Putamen (tissue), 1 donor: ENCODE results near the gene RNF2.
"Not testable (repeated sequence)": the region's sequence is repeated elsewhere in the genome, so short reads cannot be mapped to it uniquely, and the experiment has no call there.

ENCODE experiments used
- DNase-seq: peaks from one replicate; pipeline ENCODE4 v3.0.0-alpha.2; 2016; ENCODE audit warnings: low spot score

RNF2 gene

GRCh38 chr1:185044981-185045813, at the start of gene RNF2:
TSS of gene RNF2 (plus strand) at chr1:185045558. CDS start at chr1:185087554, 41,996 bp downstream.
- DNase-seq, result peak; percentile 82

GRCh38 chr1:184999974-185000373, 45.4 kb upstream of the RNF2 start:
- not testable (repeated sequence) for DNase-seq

DNA sequence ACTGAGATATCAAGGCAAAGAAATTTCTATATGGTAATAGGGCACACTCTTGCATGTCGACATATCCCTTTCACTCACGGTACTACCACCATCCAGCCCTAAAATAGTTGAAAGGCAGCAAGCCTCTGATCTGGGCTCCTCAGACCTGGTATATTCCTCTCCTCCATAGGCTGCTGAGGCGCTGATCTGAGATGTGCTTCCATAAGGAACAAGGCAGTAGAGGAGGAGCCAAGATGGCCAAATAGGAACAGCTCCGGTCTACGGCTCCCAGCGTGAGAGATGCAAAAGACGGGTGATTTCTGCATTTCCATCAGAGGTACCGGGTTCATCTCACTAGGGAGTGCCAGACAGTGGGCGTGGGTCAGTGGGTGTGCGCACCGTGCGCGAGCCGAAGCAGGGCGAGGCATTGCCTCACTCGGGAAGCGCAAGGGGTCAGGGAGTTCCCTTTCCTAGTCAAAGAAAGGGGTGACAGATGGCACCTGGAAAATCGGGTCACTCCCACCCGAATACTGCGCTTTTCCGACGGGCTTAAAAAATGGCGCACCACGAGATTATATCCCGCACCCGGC, 44.0 kb upstream of the RNF2 start:
- DNase-seq, result not testable (repeated sequence)

GRCh38 chr1:185008838-185009237, 36.5 kb upstream of the RNF2 start:
- peak; percentile 41 for DNase-seq

DNA sequence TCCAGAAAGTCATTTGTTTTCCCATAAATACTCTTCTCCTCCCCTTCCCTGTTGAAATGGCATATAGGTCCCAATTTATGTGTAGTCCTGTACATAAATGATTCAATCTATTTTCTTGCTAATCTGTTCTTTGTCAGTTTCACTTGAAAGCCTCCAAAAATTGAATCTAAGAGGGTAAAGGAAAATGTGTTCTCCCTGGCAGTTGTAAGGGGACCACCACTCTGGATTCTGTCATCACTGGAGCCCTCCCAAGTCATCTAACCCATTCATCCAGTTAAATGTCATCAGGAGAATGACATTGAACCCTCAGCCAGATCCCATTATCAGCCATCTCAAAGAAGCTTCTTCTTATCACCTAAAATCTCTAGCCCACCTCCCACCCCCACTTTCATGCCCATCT, 35.0 kb upstream of the RNF2 start:
- DNase-seq, result no peak

DNA sequence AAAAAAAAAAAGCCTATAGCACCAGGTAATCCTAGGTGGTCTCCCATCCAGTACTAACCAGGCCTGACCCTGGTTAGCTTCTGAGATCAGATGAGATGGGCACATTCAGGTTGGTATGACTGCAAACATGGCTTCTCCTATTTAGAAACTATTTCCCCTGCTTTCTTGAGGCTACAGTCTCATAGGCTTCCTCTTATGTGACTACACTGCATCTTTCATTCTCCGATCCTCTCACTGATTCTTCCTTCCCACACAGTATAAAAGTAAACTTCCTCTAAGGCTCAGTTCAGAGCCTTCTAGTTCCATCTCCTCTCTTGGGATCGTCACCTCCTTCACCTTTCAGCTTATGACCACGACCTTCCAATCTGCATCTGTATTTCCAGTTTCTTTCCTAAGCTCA, 30.4 kb upstream of the RNF2 start:
- DNase-seq, result no peak

GRCh38 chr1:185015631-185016030, 29.7 kb upstream of the RNF2 start:
- no peak for DNase-seq

DNA sequence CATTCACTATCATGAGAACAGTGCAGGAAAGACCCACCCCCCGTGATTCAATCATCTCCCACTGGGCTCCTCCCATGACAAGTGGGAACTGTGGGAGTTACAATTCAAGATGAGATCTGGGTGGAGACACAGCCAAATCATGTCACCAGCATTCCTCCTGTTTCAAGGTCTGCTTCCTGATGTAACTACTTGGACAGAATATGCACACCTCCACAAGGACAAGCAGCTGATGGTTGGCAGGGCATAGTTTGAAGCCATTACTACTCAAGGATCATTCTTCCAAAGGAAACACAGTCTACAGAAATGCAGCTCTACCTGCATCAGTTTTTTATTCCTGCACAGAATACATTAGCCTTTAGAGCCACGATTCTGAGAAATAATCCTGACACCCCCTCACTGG, 28.5 kb upstream of the RNF2 start:
- no peak for DNase-seq

DNA sequence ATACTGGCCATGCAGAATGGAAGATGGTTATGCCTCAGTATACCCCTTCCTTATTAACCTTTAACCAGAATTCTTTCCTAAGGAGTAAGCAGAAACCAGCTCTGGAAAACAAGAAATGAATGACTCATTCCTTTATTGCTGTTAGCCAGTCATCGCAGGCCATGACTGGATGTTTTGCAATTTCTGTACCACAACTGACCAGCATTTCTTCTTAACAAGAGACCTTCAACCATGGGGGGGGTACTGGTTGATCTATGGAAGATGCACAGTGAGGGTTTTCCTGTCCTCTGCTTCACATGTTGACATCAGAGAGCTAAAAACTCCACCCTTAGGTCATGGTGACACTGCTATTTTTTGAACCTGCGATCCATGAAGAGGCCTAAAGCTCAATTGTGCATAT, 28.0 kb upstream of the RNF2 start:
- DNase-seq, result no peak

GRCh38 chr1:185017966-185018365, 27.4 kb upstream of the RNF2 start:
- no peak for DNase-seq

DNA sequence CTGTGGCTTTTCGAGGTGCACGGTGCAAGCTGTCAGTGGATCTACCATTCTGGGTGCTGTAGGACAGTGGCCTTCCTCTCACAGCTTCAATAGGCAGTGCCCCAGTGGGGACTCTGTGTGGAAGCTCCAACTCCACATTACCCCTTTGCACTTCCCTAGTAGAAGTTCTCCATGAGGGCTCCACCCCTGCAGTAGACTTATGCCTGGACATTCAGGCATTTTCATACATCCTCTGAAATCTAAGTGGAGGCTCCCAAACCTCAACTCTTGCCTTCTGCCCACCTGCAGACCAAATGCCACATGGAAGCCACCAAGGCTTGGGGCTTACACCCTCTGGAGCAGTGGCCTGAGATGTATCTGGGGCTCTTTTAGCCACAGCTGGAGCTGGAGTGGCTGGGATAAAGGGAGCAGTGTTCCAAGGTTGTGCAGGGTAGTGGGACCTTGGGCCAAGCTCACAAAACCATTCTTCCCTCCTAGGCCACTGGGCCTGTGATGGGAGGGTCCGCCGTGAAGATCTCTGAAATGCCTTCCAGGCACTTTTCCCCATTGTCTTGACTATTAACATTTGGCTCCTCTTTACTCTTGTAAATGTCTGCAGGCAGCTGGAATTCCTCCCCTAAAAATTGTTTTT, 18.0 kb upstream of the RNF2 start:
- no peak for DNase-seq

DNA sequence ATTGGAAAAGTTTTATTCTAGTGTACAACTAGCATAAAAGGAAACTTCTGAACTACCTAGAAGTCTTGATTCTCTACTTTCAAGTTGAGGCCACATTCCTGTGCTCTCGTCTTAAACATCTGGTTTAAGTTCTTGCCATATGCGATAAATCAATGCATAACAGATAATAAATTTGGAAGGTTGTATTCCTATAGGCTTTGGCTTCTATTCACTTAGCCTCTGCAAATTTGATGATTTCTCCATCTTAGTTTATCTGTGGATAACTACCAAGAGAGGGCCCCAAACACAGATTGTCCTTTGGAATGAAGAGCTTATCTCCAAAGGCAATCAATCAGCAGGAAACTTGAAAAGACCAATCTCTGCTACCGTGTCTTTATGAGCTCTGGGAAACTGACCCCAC, 11.7 kb upstream of the RNF2 start:
- DNase-seq, result no peak

DNA sequence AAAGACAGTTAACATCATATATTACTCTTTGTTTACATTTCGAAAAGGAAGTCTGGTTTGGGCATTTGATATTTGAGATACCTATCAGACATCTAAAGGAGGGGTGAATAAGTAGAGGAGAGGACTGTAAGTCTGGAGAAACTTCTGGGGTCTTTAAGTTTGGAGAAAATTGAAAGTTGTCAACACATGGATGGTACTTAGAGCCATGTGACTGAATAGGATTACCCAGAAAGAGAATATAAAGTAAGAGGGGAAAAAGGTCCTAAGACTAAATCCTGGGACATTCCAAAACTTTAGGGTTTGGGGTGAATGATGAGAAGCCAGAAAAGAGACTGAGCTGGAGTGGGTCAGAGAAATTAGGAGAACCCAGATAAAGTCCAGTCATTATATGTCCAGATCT, 10.1 kb upstream of the RNF2 start:
- DNase-seq, result no peak

- DNase-seq, result no peak
These were observed 6.5 kb upstream of the RNF2 start for GRCh38 chr1:185038813-185039376.

GRCh38 chr1:185039726-185040407, 5.5 kb upstream of the RNF2 start:
- no peak for DNase-seq

DNA sequence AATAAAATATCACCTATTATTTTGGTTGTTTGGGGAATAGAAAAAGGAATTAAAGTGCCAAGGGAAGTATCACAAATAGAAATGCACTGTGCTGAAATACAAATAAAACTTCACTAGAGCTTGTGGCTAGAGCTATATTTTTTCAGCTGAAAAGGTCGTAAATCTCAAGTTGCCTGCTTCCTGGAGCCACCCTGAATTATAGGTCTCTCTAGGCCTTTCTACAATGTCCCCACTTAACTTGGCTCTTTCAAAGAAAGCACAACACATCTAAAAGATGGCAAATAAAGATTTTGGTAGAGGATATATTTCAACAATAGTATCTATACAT, 5.0 kb upstream of the RNF2 start:
- no peak for DNase-seq

DNA sequence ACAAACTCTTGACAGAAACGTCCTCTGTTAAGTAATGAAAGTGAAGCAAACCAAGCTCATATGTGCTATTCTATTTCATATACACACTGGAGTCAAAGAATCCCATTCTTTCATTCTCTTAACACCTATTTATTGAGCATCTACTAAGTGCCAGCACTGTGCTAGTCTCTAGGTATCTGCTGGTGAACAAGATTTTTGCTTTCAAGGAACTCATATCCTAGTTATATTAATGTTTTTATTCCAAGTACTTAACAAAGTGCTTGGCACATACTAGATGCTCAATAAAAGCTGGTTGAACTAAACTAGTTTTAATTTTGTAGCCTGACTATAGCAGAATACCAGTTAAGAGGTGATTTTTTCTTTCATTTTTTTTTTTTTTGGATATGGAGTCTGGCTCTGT, 3.6 kb upstream of the RNF2 start:
- DNase-seq, result no peak

DNA sequence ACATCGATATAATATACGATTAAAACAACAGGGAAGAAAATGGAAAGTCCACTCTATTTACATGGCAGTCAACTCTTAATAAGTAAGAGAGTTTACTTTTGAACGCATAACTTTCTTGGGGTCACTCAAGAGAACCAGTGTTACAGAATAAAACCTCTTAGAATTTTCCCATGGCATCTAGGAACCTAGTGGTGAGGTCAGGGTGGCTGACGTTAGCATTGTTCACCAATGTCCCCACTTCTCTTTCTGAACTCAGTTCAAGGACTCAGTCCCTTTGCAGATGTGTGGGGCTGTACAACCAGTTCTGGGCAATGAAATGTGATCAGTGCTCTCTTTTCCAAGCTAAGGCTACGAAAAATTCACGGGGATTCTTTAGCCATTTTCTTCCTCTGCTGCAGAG, 2.6 kb upstream of the RNF2 start:
- no peak for DNase-seq

GRCh38 chr1:185044387-185044786, 971 bp upstream of the RNF2 start:
- peak; percentile 2 for DNase-seq

DNA sequence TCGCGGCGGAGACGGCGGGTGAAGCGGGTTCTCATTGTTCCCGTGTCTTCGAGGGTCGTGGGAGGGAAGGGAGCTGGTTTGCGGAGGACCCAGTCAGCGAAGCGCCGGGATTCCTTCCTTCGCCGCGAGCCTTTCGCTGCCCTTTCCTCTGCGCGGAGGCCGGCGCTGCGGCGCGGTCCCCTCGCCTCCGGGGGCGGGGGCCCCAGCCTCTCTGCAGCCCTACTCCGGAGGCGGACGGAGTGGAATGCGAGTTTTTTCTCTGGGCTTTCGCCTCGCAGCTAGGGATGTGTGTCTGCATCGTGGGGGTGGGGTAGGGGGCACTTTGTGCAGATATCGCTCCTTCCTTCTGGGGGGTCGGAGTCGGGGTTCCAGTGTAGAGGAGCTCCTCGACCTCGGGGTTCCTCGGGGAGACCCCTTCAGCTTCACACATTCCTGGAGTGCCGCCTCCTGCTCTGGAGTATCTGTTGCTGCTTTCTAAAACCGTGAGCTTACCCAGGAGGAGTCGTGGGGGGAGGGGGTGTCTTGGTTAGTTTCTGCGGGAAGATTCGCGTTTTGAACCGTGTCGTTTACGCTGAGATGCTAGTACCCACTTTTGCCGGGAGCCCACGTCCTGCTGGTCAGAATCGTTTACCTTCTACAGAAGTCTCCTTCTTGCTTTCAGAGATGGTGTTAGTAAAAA, 595 bp downstream of the RNF2 start:
- peak; percentile 10 for DNase-seq

GRCh38 chr1:185046668-185047067, 1.3 kb downstream of the RNF2 start:
- no peak for DNase-seq

GRCh38 chr1:185049670-185050069, 4.3 kb downstream of the RNF2 start:
- no peak for DNase-seq
